Kidney epithelial cell (primary cell): ENCODE results near the gene KCNQ4. TPM values are rescaled to one million over a fixed set of nuclear protein-coding genes. Genes with fewer than 3 reads are reported as not detected.

Experiments
- DNase-seq: peaks from one replicate; pipeline ENCODE4 v3.0.0-alpha.2; 2010; ENCODE audit warnings: low read depth
- H3K27me3 ChIP-seq: 2 replicates; pipeline ENCODE4 v1.6.0; 2011; ENCODE audit warnings: low read length; ENCODE audit not compliant: control insufficient read depth, insufficient read depth
- H3K36me3 ChIP-seq: 2 replicates; pipeline ENCODE4 v1.5.1; 2011; ENCODE audit warnings: low read length; ENCODE audit not compliant: control insufficient read depth, insufficient read depth
- H3K4me3 ChIP-seq: 2 replicates; pipeline ENCODE4 v1.5.1; 2011; ENCODE audit warnings: low read depth, mild to moderate bottlenecking, control low read depth, low read length
- total RNA-seq: library from RNA; depleted of rRNA; stranded (reverse); fragments of >200 nt; gene quantifications from 2 replicates; pipeline ENCODE4 v1.2.3, GENCODE V29; 2015
- TF ChIP-seq, protein P1 (sequence below): IDR thresholded peaks from 2 replicates; pipeline ENCODE4 v1.5.1; 2011; ENCODE audit warnings: mild to moderate bottlenecking, moderate library complexity, low read length, control low read depth, inconsistent platforms; ENCODE audit not compliant: insufficient read depth, poor library complexity, severe bottlenecking

Gene KCNQ4
- total RNA-seq, 1 donor from 2014 or later = 2.8 TPM

DNA sequence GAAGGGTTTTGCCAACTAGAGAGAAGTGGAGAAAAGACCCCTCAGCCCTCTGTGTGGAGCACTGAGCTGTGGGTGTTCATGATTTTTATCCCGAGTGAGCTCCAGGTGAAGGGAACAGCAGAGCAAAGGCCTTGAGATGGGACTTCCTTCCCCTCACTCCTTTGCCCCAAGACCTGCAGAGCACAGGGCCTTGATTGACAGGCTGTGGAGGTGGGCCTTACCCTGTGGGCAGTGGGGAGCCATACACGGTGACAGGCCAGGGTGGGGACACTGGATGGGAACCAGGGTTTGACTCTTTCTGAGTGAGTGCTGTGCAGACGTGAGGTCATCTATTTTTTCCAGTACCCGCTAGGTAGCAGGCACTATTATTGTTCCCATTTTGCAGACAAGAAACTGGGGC is 10.5 kb downstream of the KCNQ4 start:
- H3K27me3 ChIP-seq = no peaks in the 10 kb centered on the region
- H3K4me3 ChIP-seq = no peak overlapping the region
- DNase-seq = no peak
- no peaks in the 10 kb centered on the region for H3K36me3 ChIP-seq
- TF ChIP-seq, protein P1, sequence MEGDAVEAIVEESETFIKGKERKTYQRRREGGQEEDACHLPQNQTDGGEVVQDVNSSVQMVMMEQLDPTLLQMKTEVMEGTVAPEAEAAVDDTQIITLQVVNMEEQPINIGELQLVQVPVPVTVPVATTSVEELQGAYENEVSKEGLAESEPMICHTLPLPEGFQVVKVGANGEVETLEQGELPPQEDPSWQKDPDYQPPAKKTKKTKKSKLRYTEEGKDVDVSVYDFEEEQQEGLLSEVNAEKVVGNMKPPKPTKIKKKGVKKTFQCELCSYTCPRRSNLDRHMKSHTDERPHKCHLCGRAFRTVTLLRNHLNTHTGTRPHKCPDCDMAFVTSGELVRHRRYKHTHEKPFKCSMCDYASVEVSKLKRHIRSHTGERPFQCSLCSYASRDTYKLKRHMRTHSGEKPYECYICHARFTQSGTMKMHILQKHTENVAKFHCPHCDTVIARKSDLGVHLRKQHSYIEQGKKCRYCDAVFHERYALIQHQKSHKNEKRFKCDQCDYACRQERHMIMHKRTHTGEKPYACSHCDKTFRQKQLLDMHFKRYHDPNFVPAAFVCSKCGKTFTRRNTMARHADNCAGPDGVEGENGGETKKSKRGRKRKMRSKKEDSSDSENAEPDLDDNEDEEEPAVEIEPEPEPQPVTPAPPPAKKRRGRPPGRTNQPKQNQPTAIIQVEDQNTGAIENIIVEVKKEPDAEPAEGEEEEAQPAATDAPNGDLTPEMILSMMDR = no peak

DNA sequence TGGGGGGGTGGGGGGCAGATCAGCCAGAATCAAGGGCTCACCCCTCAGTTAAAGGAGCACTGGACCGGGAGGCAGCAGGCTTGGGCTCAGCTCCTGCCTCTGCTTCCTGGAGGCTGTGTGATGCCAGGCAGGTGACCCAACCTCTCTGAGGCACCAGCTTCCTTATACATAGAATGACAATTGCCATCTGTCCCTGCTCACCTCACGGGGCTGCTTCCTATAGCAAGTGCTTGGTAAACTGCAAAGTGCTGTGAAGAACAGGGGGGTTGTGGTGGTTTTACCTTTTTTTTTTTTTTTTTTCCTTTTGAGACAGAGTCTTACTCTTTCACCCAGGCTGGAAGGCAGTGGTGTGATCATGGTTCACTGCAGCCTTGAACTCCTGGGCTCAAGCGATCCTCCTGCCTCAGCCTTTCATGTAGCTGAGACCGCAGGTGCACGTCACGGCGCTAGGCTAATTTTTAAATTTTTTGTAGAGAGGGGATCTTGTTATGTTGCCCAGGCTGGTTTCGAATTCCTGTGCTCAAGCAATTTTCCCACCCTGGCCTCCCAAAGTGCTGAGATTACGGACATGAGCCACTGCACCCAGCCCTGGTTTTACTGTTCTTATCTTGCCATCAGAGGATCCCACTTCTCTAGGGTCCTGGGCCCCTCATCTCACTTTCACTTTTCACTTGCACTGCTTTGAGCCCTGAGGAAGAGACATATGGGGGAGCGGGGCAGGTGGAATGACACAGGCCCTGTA is 11.6 kb downstream of the KCNQ4 start:
- H3K36me3 ChIP-seq = no peaks in the 10 kb centered on the region
- no peaks in the 10 kb centered on the region for H3K27me3 ChIP-seq
- H3K4me3 ChIP-seq = no peak overlapping the region
- DNase-seq = no peak
- TF ChIP-seq, protein P1 = no peak

DNA sequence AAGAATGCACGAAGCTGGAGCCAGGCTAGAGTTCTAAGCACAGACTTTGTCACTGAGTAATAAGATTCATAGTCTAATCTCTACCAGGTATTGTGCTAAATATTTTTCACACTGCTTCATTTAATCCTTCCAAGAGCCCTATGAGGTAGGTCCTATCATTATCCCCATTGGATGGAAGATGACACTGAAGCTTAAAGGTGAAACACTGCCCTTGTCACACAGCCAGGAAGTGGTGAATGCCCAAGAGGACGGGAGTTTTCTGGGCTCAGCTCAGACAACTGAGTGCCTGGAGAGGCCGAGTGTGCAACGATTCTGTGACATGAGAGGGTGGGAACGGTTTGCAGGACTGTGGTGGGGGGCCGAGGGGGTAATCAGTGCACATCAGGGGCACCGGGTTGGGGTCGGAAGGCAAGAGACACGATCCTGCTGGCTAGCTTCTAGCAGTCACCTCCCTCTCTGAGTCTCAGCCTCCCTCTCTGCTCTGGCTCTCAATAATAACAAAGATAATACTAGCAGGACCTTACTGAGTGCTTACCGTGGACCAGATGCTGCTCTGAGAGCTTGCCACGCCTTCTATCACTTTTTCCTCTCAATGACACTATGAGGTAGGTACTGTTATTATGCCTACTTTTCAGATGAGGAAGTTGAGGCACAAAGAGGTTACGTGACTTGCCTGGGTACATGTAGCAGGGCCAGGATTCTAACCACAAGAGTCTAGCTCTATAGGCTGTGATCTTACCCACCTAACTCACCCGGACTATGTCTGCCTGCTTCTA is 12.4 kb downstream of the KCNQ4 start:
- TF ChIP-seq, protein P1 = no peak
- Histone ChIP-seq H3K36me3 (no peaks in the 10 kb centered on the region), H3K27me3 (no peaks in the 10 kb centered on the region), H3K4me3 (no peak overlapping the region)
- DNase-seq = no peak

DNA sequence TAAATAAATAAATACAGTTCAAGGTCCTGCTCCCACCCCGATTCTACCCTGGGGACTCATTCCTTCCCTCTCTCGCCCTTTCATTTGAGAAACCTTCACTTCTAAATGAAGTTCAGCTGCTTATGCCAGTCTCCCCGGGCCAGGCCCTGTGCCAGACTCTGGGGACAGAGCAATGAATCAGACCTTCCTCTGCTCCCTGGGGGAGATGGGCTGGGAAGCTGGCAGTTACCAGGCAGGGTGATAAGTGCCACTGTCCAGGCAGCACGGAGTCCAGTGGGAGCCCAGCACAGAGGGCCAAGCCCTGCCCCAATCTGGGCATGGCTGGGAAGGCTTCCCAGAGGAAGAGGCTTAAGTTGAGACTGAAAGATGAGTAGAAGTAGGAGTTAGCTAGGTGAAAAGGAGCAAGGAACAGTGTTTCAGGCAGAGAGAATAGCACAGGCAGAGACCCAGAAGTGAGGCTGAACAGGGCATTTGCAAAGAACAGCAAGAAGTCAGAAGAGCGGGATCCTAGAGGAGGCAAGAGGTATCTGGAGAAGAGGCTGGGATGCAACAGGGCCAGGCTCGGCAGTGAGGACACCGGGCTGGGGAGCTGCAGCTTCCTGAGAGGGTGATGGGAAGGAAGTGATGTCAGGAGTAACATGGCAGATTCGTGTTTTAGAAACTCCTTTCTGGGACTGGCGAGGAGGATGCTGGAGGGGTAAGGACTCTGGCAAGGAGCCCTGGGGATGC is 13.5 kb downstream of the KCNQ4 start:
- DNase-seq = no peak

DNA sequence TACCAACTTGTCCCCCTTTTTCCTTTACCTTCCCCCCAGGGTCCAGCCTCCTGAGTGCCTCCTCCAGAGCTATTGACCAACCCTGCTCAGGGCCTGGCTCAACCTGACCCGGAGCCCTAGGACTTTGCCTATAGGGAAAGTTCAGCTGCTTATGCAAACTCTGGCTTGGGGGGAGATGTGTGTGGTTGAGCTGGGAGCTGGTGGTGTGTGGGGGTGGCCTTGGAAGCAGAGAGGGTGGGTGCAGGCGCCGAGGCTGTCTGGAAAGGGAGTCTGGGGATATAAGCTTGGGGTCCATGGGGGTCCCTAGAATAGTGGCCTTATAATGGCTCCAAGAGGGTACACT is 14.1 kb downstream of the KCNQ4 start:
- TF ChIP-seq, protein P1 = no peak
- Histone ChIP-seq H3K27me3 (no peaks in the 10 kb centered on the region), H3K36me3 (no peaks in the 10 kb centered on the region), H3K4me3 (no peak overlapping the region)
- no peak for DNase-seq

More for the DNA sequence above, 13.5 kb downstream of the KCNQ4 start:
- TF ChIP-seq, protein P1 = no peak
- Histone ChIP-seq H3K36me3 (no peaks in the 10 kb centered on the region), H3K4me3 (no peak overlapping the region), H3K27me3 (no peaks in the 10 kb centered on the region)
